Stimulated activated CD4-positive, alpha-beta T cell treated with anti-CD3 and anti-CD28 coated beads, TNF-alpha, amount 100 ng/mL, for 24 hours (primary cell): Measurements from ENCODE around the gene MRTFA.
"Not testable (repeated sequence)": the region's sequence is repeated elsewhere in the genome, so short reads cannot be mapped to it uniquely, and the experiment has no call there.

Experiments used
- DNase-seq, 3 experiments: peaks; one replicate each; pipeline ENCODE4 v3.0.0-alpha.2; 2020; ENCODE audit warnings: low read depth in 3 of 3

The MRTFA gene

GRCh38 chr22:40627612-40628011 is 8.9 kb downstream of the MRTFA start:
- no peak for DNase-seq

- DNase-seq, result no peak
Measured at GRCh38 chr22:40626851-40627250, 9.7 kb downstream of the MRTFA start.

- DNase-seq, result not testable (repeated sequence)
Measured at GRCh38 chr22:40625794-40626193, 10.7 kb downstream of the MRTFA start.

GRCh38 chr22:40625281-40625680 is 11.2 kb downstream of the MRTFA start:
- DNase-seq, result not testable (repeated sequence)

- no peak for DNase-seq
Measured at GRCh38 chr22:40624770-40625169, 11.7 kb downstream of the MRTFA start.

GRCh38 chr22:40621309-40622151 is 15.0 kb downstream of the MRTFA start:
- no peak for DNase-seq

GRCh38 chr22:40620464-40621046 is 16.0 kb downstream of the MRTFA start:
- no peak for DNase-seq

- no peak for DNase-seq
Measured at GRCh38 chr22:40618400-40618799, 18.1 kb downstream of the MRTFA start.

GRCh38 chr22:40616578-40616977 is 19.9 kb downstream of the MRTFA start:
- no peak for DNase-seq

GRCh38 chr22:40613067-40613466 is 23.5 kb downstream of the MRTFA start:
- no peak for DNase-seq

- DNase-seq, result no peak
Measured at GRCh38 chr22:40612291-40612751, 24.2 kb downstream of the MRTFA start.

GRCh38 chr22:40611606-40612005 is 24.9 kb downstream of the MRTFA start:
- DNase-seq, result no peak

GRCh38 chr22:40610329-40610850 is 26.1 kb downstream of the MRTFA start:
- no peak for DNase-seq

GRCh38 chr22:40609216-40609615 is 27.3 kb downstream of the MRTFA start:
- DNase-seq, result no peak

- DNase-seq, result no peak
Measured at GRCh38 chr22:40607506-40607905, 29.0 kb downstream of the MRTFA start.

GRCh38 chr22:40606306-40606705 is 30.2 kb downstream of the MRTFA start:
- no peak for DNase-seq

- no peak for DNase-seq
Measured at GRCh38 chr22:40605761-40606160, 30.8 kb downstream of the MRTFA start.

- no peak for DNase-seq
Measured at GRCh38 chr22:40603088-40603605, 33.4 kb downstream of the MRTFA start.

GRCh38 chr22:40602231-40602630 is 34.3 kb downstream of the MRTFA start:
- no peak for DNase-seq

- DNase-seq, result no peak
Measured at GRCh38 chr22:40599731-40600130, 36.8 kb downstream of the MRTFA start.

GRCh38 chr22:40598712-40599111 is 37.8 kb downstream of the MRTFA start:
- DNase-seq, result not testable (repeated sequence)

GRCh38 chr22:40597526-40598430 is 38.7 kb downstream of the MRTFA start:
- DNase-seq, result no peak
